ENCODE results near the gene CERS6. TPM values are rescaled to one million over a fixed set of nuclear protein-coding genes. Genes with fewer than 3 reads are reported as not detected.
A peak's percentile ranks its signal among the peaks of the same experiment; 100 is the strongest.

The CERS6 gene
- total RNA-seq, 4 donors from 2014 or later, result 46.6 to 67.7 (median 53.6) TPM

DNA sequence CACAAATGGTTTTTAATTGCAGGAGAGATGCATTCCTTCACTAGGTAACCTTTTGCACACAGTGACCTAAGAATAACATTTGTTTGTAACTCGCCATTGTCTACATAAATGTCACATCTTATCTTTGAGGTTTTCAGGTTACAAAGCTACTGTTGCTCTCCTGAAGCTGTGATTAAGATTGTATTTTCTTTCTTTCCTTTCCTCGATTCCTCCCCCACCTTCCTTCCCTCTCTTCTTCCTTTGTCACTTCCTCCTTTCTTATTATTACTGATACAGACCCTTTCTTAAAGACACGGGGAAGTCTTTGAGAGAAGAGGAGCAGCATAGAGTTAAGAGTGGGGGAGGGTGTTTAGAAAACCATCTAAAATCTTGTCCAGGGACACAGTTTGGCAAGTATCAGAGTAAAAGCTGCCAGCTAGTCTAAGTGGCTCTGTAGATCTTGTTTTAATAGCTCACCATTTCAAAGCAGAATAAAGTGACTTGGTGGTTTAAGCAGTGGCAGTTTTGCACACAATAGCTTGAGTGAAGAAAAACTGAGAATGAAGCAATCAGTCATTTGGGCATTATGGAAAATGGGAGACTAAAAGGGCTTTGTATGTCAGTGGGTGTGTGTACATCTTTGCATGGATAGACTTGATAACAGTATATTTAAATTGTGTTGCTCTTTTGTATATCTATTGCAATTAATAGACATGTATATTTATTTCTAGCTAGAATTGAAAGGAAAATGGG is 10.9 kb downstream of the CERS6 start:
- H3K36me3 ChIP-seq, result no peaks in the 10 kb centered on the region
- no peaks in the 10 kb centered on the region for H3K27me3 ChIP-seq
- DNase-seq (ENCODE audit: extremely low spot score), result no peak
- TF ChIP-seq EP300 (IDR thresholded peaks at IDR 0.05), result no peak
- no peak for TF ChIP-seq POLR2AphosphoS5 (IDR thresholded peaks at IDR 0.05)
- no peak for TF ChIP-seq POLR2A (IDR thresholded peaks at IDR 0.05; ENCODE audit: low read depth)
- no peak for TF ChIP-seq CTCF (IDR thresholded peaks at IDR 0.05)
- no peaks in the 10 kb centered on the region for H3K9me3 ChIP-seq
- peak overlapping the region; percentile 36 to 56 (median 54) for H3K27ac ChIP-seq (replicated peaks in 1 of 4)
- H3K4me3 ChIP-seq, result peak overlapping the region in 1 of 4 donors; percentile 16
- 16% methylated on average over 3 of the region's 3 CpGs for WGBS
- intact Hi-C loops (cut with DNase I), result no loop called here
- H3K4me1 ChIP-seq, result peaks cover 55 to 73% (median 68%) of the 10 kb centered on the region in 4 donors

DNA sequence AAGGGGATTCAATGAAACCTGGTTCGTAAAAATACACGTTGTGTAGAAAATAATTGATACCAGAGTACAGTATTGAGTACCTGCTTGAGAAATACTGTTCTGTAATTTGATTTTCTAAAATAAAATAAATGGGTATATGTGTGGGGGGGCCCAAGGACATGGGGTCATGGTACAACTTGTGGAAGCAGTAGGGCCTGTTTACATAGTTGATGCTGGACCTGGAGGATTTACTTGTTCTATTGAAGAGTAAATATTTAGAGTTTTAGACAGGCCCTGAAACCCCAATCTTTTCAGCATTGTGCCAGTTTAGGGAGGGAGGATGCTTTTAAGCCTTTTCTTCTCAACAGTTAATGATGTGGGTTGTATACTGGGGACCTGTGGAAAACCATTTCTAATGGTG is 11.7 kb downstream of the CERS6 start:
- Histone ChIP-seq H3K4me1 (peaks cover 55 to 73% (median 68%) of the 10 kb centered on the region in 4 donors), H3K27me3 (no peaks in the 10 kb centered on the region), H3K27ac (replicated peaks in 1 of 4) (peak overlapping the region in 2 of 4 donors; percentile 52 to 56), H3K36me3 (no peaks in the 10 kb centered on the region), H3K9me3 (no peaks in the 10 kb centered on the region), H3K4me3 (no peak overlapping the region)
- no peak for TF ChIP-seq POLR2A (IDR thresholded peaks at IDR 0.05; ENCODE audit: low read depth)
- TF ChIP-seq POLR2AphosphoS5 (IDR thresholded peaks at IDR 0.05), result no peak
- TF ChIP-seq CTCF (IDR thresholded peaks at IDR 0.05), result no peak
- TF ChIP-seq EP300 (IDR thresholded peaks at IDR 0.05), result no peak
- DNase-seq (ENCODE audit: extremely low spot score), result no peak
- 84% methylated on average over 2 of the region's 2 CpGs for WGBS
- intact Hi-C loops (cut with DNase I), result no loop called here

DNA sequence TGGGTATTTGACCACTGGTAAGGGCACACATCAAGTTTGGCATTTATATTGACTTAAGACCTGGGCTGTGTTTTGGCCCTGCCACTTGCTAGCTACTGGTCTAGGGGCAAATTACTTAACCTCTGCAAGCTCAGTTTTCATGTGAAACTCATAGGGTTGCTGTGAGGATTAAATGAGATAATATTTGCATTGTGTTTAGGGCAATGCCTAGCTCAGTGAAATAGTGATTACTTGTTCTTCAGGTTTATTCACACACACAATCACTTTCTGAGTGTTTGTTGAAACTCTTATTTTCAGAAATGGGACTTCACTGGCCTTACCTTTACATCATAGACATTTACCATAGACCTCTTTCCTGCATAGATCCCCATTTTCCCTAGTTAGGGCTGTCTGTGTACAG is 12.3 kb downstream of the CERS6 start:
- DNase-seq (ENCODE audit: extremely low spot score), result no peak
- H3K36me3 ChIP-seq, result no peaks in the 10 kb centered on the region
- H3K27ac ChIP-seq (replicated peaks in 1 of 4), result no peak overlapping the region
- H3K27me3 ChIP-seq, result no peaks in the 10 kb centered on the region
- no peaks in the 10 kb centered on the region for H3K9me3 ChIP-seq
- intact Hi-C loops (cut with DNase I), result no loop called here
- peaks cover 54 to 73% (median 68%) of the 10 kb centered on the region in 4 donors for H3K4me1 ChIP-seq
- TF ChIP-seq CTCF (IDR thresholded peaks at IDR 0.05), result no peak
- TF ChIP-seq POLR2A (IDR thresholded peaks at IDR 0.05; ENCODE audit: low read depth), result no peak
- TF ChIP-seq POLR2AphosphoS5 (IDR thresholded peaks at IDR 0.05), result no peak
- TF ChIP-seq EP300 (IDR thresholded peaks at IDR 0.05), result no peak
- no peak overlapping the region for H3K4me3 ChIP-seq

DNA sequence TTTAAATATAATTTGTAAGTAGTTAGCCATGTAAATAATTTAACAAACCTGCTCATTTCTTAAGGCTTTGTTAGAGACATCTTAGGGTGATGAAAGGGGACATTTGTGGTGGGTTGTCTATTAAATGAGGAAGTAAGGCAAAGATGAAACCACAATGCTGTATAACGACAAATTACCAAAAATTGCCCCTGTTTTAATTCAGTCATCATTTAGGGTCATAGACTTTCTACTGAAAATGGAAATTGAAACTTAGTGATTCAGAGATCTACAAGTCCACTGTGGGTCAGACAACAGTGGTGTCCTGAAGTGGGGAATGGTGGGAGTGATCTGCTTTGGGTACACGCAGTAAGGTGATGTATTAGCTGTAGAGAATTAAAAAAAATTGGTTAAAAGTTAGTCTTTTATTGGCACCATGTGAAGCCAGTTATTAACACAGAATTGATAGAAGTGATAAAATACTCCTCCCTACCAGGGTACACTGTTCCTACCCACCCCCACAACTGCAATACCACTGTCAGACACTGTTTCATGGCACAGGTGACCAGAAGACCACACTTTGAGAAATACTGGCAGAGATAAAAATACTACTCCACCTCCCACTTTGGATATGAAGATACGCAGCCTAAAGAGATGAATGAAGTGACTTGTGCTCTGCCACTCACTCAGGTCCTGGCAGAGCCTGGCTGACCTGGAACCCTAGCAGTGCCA is 13.4 kb downstream of the CERS6 start:
- intact Hi-C loops (cut with DNase I), result no loop called here
- TF ChIP-seq EP300 (IDR thresholded peaks at IDR 0.05) (no peak), POLR2A (IDR thresholded peaks at IDR 0.05; ENCODE audit: low read depth) (no peak), CTCF (IDR thresholded peaks at IDR 0.05) (no peak), POLR2AphosphoS5 (IDR thresholded peaks at IDR 0.05) (no peak)
- no peaks in the 10 kb centered on the region for H3K27me3 ChIP-seq
- H3K4me1 ChIP-seq, result peaks cover 50 to 73% (median 68%) of the 10 kb centered on the region in 4 donors
- H3K36me3 ChIP-seq, result no peaks in the 10 kb centered on the region
- H3K9me3 ChIP-seq, result no peaks in the 10 kb centered on the region
- DNase-seq (ENCODE audit: extremely low spot score), result no peak
- no peak overlapping the region for H3K4me3 ChIP-seq
- WGBS, result 86% methylated on average over 3 of the region's 3 CpGs
- H3K27ac ChIP-seq (replicated peaks in 1 of 4), result no peak overlapping the region

Data from esophagus muscularis mucosa (tissue), 4 donors.